NCI-H446 (cell line): Measurements from ENCODE around the gene ANTXR1.

Source experiments
- DNase-seq, 2 experiments: peaks; one replicate each; lab custom pipeline; 2025; lab: John Stamatoyannopoulos, UW

Gene ANTXR1

DNA sequence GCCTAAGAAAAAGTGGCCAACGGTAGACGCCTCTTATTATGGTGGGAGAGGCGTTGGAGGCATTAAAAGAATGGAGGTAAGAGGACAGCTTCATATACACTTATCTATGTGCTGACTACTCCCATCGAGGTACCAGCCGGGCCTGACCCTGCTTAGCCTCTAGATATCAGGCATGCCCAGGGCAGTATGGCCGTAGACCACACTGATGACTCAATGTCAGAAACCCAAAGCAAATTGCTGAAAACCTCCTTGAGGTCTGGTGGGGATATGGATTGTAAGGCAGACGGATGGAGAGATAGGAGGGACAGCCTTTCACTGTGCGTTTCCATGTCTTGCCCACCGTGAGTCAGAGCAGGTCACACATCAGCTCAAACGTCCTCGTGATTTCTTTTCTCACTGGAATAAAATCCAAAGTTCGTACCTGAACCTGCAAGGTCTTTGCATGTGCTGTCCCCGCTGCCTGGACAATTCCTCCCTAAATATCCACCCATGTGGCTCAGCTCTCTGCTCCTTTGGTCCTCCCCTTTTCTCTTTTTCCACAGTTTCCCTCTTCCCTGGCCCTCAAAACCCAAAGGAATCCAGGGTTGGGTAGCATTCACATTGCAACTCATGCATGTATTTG is 168.9 kb downstream of the ANTXR1 start:
- no peak for DNase-seq

GRCh38 chr2:69183659-69184058 is 170.7 kb downstream of the ANTXR1 start:
- DNase-seq = no peak

DNA sequence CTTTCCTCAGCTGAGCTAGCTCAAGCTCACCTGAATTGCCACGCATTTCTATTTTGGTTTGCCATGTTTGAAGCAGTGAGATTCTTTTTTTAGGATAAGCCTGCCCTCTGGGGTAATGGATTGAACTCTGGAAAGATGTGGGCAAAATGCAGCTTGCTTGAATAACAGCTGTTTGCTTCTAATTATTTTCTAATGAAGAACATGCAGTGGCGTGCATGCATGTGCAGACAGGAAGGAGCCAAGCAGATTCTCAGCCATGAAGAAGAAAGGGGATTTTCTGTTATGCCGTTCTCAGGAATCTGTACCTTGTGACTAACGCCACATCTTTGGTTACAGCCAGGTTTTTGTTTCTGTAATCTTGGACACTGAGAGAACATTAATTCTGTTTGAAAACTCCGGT is 171.2 kb downstream of the ANTXR1 start:
- DNase-seq = no peak

DNA sequence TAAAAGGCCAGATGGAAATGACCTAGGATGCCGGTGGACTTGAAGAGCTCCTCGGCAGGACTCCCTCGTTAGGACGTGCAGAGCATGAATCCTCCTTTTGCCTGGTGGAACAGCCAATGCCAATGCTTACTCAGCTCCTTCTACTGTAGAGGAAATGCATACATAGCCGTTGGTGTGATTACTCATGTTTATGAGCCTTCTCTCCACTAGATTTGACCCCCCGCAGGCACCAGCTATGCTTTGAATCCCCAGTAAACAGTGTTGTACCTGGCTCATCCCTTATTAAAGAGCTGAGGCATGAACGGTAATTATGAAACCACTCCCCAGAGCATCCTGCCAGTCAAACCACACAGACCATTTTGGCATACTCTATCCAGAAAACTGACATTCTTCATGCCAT is 172.8 kb downstream of the ANTXR1 start:
- DNase-seq = no peak

DNA sequence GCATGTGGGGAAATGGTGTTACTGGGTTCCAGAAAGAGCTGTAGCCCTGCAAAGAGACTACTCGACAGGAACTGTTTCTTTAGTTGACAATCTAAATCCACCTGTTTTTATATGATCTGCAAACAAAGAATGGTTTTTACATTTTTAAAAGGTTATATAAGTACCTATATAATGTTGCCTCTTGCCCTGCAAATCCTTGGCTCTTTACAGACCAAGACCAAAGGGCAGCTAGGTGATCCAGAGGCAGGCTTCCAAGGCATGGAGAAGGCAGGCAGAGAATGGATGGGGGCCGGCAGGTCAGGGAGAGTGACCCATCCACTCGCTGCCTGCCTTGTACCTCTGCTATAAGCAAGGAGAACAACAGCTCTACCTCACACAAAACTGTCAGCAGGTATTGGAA is 173.6 kb downstream of the ANTXR1 start:
- no peak for DNase-seq

DNA sequence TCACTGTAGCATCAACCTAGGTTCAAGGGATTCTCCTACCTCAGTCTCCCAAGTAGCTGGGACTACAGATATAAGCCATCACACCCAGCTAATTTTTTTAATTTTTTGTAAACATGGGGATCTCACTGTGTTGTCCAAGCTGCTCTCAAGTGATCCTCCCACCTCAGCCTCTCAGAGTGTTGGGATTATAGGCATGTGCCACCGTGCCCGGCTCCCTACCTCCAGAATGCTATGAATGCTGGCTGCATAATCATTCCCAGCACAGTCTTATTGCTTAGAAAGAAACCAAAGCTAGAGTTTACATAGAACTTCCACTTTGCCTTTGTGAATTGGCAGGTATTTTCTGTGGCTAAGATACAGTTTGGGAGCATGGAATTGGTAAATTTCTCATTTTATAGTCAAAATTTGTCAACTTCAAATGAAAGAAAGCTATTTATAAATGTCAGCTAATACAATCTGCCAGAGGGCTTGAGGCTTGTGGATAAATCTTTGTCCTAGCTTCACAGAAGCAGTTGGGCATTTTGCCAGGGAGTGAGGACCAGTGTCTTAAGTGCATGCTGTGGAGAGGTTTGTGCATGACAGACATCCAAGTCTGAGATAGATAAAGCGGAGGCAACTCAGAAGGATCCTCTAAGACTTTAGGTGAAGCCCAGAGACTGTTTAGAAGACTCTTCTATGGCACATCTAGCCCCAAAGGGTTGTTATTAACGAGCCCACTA is 175.4 kb downstream of the ANTXR1 start:
- DNase-seq = peak in 1 of 2 experiments; percentile 6

GRCh38 chr2:69190743-69191404 is 177.9 kb downstream of the ANTXR1 start:
- DNase-seq = no peak

- no peak for DNase-seq
These were observed 178.7 kb downstream of the ANTXR1 start for GRCh38 chr2:69191634-69192033.

- DNase-seq = no peak
These were observed 179.4 kb downstream of the ANTXR1 start for GRCh38 chr2:69192176-69192945.

DNA sequence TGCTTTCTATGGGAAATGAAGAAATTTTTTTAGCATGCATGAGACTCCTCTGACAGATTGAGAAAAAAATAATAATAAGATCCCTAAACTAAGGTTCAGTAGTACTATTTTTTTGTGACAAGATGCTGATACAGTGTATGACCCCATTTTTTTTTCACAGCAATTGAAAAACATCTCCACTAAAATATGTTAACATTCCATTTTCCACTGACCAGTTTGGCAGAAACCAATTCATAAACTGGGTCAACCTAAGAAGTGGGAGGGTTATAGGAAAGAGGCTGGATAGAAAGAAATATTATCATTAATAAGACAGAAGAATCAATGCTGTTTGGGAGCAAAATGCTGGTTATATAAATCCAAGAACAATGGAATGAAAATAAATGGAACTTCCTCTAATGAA is 182.7 kb downstream of the ANTXR1 start:
- no peak for DNase-seq

GRCh38 chr2:69196327-69197117 is 183.5 kb downstream of the ANTXR1 start:
- DNase-seq = no peak

DNA sequence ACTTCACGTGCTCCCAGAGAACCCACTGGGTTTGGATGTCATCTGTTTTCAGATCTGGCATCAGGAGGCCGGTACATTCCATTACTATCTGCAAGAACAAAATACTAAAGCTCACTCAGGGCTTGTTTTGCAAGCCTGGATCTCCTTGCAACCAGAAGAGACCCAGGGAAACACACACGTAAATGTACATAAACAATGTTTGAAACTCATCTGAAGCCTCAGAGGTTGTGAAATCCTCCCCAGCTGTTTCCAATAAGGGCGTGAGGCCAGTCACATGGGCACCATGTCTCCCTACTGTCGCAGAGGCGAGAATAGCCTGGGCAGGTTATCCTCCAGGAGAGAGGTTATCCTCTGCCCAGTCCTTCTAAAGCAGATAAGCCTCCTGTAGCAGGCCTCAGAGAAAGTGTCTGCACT is 187.1 kb downstream of the ANTXR1 start:
- DNase-seq = no peak

GRCh38 chr2:69201259-69201658 is 188.3 kb downstream of the ANTXR1 start:
- no peak for DNase-seq

GRCh38 chr2:69202327-69202726 is 189.3 kb downstream of the ANTXR1 start:
- no peak for DNase-seq

- peak in 1 of 2 experiments; percentile 3 for DNase-seq
These were observed 190.4 kb downstream of the ANTXR1 start for GRCh38 chr2:69203166-69203985.

GRCh38 chr2:69204654-69205053 is 191.7 kb downstream of the ANTXR1 start:
- no peak for DNase-seq

DNA sequence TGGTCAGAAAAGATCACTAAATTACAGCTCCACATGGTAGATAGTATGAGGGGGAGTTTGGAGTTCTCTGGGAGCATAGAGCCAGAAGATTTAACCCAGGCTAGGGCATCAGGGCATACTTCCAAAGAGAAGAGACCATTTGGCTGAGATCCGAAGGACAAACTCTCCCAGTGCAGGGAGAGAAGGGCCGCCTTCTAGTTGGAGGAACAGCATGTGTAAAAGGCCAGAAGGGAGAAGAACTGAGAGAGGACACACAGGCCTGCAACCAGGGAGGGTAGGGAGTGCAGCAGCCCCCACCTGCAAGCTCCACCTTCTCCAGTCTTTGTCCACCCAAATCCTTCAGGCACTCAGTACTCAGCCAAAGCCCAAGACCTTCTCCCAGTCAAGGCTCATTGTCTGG is 192.1 kb downstream of the ANTXR1 start:
- peak in 1 of 2 experiments; percentile 33 for DNase-seq

DNA sequence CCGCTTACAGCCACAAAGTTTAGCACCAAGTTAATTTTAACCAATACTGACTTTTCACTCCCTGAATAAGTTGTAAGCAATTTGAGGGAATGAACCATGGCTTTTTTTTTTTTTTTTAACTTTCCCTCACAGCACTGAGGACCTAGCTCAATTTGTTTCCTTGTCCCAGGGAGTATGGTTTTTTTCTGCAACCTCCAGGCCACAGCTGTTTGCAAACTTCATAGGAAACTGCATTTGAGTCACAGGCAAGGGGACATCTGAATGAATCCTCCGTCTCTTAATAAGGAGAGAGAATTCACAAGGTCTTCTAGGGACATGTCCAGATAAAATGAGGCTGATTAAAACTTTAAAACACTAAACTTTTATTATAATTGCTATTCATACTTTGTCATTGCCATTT is 192.5 kb downstream of the ANTXR1 start:
- DNase-seq = no peak

- no peak for DNase-seq
These were observed 195.1 kb downstream of the ANTXR1 start for GRCh38 chr2:69208023-69208595.

GRCh38 chr2:69209482-69209881 is 196.5 kb downstream of the ANTXR1 start:
- DNase-seq = no peak
